A673 (cell line): Measurements from ENCODE around the gene CAVIN4.

Experiments used
- EZH2 ChIP-seq: fragments of 200-600 bp; sonication (generic); IDR thresholded peaks from 2 replicates; pipeline ENCODE4 v1.6.1; 2017; ENCODE audit warnings: borderline replicate concordance, low read depth, mild to moderate bottlenecking, mixed read lengths, antibody characterized with exemption, low read length; ENCODE audit not compliant: poor library complexity, severe bottlenecking
- TF ChIP-seq, protein P1 (sequence below): fragments of 300-800, 200-600 bp; sonication (generic); conservative IDR thresholded peaks from 2 replicates; pipeline ENCODE4 v1.5.1; 2017; ENCODE audit warnings: low read depth, mild to moderate bottlenecking, antibody characterized with exemption, low read length, moderate library complexity, mixed read lengths

DNA sequence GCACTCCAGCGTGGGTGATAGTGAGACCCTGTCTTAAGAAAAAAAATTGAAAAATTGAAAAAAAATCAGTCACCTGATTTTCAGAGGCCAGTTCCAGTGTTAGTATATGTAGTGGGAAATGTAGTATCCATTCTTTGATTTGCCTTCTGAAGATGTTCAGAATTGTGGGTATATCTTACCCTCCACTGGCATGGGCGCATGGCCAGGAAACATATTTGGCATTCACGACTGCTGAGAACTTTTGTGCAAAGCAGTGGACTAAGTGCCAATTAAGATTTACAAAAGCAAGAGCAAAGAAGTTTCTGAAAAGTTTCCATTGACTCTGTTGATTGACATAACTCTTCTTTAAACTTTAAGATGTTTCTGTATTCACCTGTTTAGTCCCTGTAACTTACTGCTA lies 2.4 kb downstream of the CAVIN4 start:
- TF ChIP-seq EZH2: no peak
- TF ChIP-seq, protein P1, sequence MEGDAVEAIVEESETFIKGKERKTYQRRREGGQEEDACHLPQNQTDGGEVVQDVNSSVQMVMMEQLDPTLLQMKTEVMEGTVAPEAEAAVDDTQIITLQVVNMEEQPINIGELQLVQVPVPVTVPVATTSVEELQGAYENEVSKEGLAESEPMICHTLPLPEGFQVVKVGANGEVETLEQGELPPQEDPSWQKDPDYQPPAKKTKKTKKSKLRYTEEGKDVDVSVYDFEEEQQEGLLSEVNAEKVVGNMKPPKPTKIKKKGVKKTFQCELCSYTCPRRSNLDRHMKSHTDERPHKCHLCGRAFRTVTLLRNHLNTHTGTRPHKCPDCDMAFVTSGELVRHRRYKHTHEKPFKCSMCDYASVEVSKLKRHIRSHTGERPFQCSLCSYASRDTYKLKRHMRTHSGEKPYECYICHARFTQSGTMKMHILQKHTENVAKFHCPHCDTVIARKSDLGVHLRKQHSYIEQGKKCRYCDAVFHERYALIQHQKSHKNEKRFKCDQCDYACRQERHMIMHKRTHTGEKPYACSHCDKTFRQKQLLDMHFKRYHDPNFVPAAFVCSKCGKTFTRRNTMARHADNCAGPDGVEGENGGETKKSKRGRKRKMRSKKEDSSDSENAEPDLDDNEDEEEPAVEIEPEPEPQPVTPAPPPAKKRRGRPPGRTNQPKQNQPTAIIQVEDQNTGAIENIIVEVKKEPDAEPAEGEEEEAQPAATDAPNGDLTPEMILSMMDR: no peak
